Measurements from ENCODE around the gene PFDN5. TPM values are rescaled to one million over a fixed set of nuclear protein-coding genes. Genes with fewer than 3 reads are reported as not detected.

PFDN5 gene
- total RNA-seq (2014; rRNA removed) (476 and 519 TPM in 2 replicates), Bru-seq, nascent RNA (percentile 97 among the genes with signal in this experiment), BruChase-seq, experiment 1, labeled RNA remaining after a 6-hour chase (percentile 97 among the genes with signal in this experiment), BruChase-seq, experiment 2, labeled RNA remaining after a 2-hour chase (percentile 98 among the genes with signal in this experiment)
- long read RNA-seq, transcript PFDN5-203 (4 exons, 478 nt): minor isoform, 14 of 334 reads
- long read RNA-seq, transcript PFDN5-214 (6 exons, 847 nt): major isoform, 216 of 334 reads
- long read RNA-seq, partial matches to known transcripts: 0 of 334 reads
- long read RNA-seq, other reads (novel, unspliced or antisense): 89 of 334 reads

DNA sequence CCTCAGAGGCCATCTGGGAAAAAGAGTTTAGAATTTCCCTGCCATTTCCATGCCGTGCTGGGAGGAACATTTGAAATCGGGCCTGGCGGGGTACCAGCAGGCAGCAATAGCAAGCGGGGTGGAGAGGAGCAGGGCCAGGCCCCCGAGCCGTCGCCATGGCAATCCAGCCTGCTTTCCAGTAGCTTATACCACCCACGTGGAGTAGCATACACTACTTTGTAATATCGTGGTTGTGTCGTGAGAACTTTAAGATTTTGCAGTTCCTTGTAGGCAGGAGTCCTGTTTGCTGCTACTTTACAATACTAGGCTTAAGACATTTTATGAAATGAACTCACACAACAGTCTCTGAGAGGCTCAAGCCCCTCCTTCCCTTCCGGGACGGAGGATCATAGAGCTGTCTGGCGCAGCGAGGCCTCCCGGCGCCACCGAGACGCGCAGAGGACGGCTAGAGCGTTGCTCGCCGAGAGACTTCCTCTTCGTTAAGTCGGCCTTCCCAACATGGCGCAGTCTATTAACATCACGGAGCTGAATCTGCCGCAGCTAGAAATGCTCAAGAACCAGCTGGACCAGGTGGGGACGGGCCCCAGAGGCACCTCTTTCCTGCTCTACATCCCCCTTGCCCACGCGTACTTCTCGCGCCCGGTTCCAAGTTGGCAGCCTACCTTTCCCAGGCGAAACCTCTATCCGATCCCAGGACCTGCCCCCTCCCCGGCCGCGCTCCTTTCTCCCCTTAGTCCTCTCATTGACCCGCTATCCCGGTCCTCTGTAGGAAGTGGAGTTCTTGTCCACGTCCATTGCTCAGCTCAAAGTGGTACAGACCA is at the start of gene PFDN5:
Gene PFDN5 (plus strand): TSS at position 473 of the 821 bp plus-strand sequence. CDS start 26 bp downstream, at position 499.
- Histone ChIP-seq H3K27ac (ENCODE audit: low read length) (peak within 1 kb of the TSS; percentile 98), H3K4me2 (ENCODE audit: low read length) (peak within 1 kb of the TSS; percentile 90), H3F3A (ENCODE audit: low read length, unreplicated experiment) (peaks cover 9% of the 10 kb centered on the region), H3K9me3 (ENCODE audit: low read length) (no peaks in the 10 kb centered on the region), H3K4me1 (ENCODE audit: insufficient read depth, low read length) (peaks cover 44% of the 10 kb centered on the region), H3K27me3 (ENCODE audit: low read length) (no peaks in the 10 kb centered on the region), H2AFZ (ENCODE audit: low read length) (peak within 1 kb of the TSS; percentile 89), H3K9me2 (replicated peaks; ENCODE audit: low read length) (no peaks in the 10 kb centered on the region), H4K20me1 (ENCODE audit: low read length) (no peaks in the 10 kb centered on the region), H3K79me2 (ENCODE audit: low read length) (peaks cover 34% of the 10 kb centered on the region), H3K4me3 (ENCODE audit: low read length) (peak within 1 kb of the TSS; percentile 96), H3K9ac (ENCODE audit: low read length) (peak within 1 kb of the TSS; percentile 94), H3K36me3 (ENCODE audit: low read depth, low read length) (peaks cover 25% of the 10 kb centered on the region)
- TF ChIP-seq, protein P1, sequence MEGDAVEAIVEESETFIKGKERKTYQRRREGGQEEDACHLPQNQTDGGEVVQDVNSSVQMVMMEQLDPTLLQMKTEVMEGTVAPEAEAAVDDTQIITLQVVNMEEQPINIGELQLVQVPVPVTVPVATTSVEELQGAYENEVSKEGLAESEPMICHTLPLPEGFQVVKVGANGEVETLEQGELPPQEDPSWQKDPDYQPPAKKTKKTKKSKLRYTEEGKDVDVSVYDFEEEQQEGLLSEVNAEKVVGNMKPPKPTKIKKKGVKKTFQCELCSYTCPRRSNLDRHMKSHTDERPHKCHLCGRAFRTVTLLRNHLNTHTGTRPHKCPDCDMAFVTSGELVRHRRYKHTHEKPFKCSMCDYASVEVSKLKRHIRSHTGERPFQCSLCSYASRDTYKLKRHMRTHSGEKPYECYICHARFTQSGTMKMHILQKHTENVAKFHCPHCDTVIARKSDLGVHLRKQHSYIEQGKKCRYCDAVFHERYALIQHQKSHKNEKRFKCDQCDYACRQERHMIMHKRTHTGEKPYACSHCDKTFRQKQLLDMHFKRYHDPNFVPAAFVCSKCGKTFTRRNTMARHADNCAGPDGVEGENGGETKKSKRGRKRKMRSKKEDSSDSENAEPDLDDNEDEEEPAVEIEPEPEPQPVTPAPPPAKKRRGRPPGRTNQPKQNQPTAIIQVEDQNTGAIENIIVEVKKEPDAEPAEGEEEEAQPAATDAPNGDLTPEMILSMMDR (conservative IDR thresholded peaks at IDR 0.05; ENCODE audit: low read depth, low read length): no peak
- no peak for TF ChIP-seq EZH2 (IDR thresholded peaks at IDR 0.05; ENCODE audit: low read length, unreplicated experiment)
- no peak for TF ChIP-seq EZH2phosphoT487 (IDR thresholded peaks at IDR 0.05; ENCODE audit: borderline replicate concordance, low read length)
- BruUV-seq (replicated peaks): TSS peak; percentile 40
- ChIA-PET CTCF (interaction anchor here (0.6 to 1.0 kb wide), 3 partner anchors 26 to 129 kb away, joined by 3 to 6 read pairs (median 4); partner anchors contain the start of gene AAAS), POLR2A (ENCODE audit: unreplicated experiment) (interaction anchor here (0.7 to 1.3 kb wide), 2 partner anchors 26 to 237 kb away, joined by 3 to 14 read pairs; partner anchors contain the start of gene AAAS)
- ATAC-seq: peak; percentile 81
- DNase-seq: peak; percentile 88
- intact Hi-C loops (cut with micrococcal nuclease): loop anchor here (1.0 to 2.0 kb wide), 2 partner anchors 26 to 74 kb away; partner anchors contain the start of gene AAAS

DNA sequence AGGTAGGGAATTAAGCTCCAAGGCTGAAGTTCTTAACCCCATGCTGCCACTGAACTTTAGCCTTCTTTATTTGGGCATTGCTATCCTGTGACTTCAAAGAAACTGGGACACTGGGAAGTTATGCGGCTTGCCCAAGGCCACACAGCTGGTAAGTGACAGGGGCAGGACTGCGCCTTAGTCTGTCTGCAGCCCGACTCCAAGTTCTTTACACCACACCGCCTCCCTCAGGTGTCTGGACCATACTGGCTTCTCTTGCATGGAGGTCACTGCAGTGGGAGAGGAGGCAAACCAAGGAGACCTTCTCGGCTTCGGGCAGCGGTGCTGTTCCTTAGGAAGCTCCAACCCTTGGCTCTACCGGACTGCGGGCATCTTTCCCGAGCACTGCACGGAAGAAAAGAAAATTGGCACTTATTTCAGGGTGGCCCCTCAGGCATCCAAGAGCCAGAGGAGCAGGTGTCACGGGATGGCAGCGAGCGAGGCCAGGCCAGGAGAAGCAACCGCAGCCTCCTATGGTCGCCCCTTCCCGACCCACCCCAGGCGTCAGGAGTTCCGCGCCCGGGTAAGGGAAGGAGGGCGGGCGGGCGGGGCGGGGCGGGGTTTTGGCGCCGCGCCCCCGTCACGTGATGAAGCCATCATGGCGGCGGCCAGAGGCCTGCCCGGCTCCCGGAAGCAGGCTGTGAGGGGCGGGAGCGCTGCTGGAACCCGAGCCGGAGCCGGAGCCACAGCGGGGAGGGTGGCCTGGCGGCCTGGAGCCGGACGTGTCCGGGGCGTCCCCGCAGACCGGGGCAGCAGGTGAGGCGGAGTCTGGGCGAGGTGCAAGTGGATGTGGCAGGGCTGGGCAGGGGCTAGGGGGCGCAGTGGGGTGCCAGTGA is 43.6 kb upstream of the PFDN5 start:
- peaks cover 19% of the 10 kb centered on the region for H3K4me1 ChIP-seq (ENCODE audit: insufficient read depth, low read length)
- no peaks in the 10 kb centered on the region for H3F3A ChIP-seq (ENCODE audit: low read length, unreplicated experiment)
- intact Hi-C loops (cut with micrococcal nuclease): loop anchor here (2.0 kb wide), 2 partner anchors 17 to 39 kb away; partner anchors contain the start of gene ESPL1
- no peaks in the 10 kb centered on the region for H3K27me3 ChIP-seq (ENCODE audit: low read length)
- peak overlapping the region; percentile 99 for H3K4me3 ChIP-seq (ENCODE audit: low read length)
- no peaks in the 10 kb centered on the region for H3K9me2 ChIP-seq (replicated peaks; ENCODE audit: low read length)
- no peaks in the 10 kb centered on the region for H3K9me3 ChIP-seq (ENCODE audit: low read length)
- peak overlapping the region; percentile 97 for H2AFZ ChIP-seq (ENCODE audit: low read length)
- TF ChIP-seq EZH2 (IDR thresholded peaks at IDR 0.05; ENCODE audit: low read length, unreplicated experiment) (no peak), EZH2phosphoT487 (IDR thresholded peaks at IDR 0.05; ENCODE audit: borderline replicate concordance, low read length) (no peak)
- TF ChIP-seq, protein P1 (conservative IDR thresholded peaks at IDR 0.05; ENCODE audit: low read depth, low read length): peak; percentile 52
- CTCF ChIA-PET: interaction anchor here (0.5 to 1.2 kb wide), 2 partner anchors 38 to 45 kb away, joined by 4 to 10 read pairs; partner anchors contain the start of gene ITGB7
- H4K20me1 ChIP-seq (ENCODE audit: low read length): no peaks in the 10 kb centered on the region
- DNase-seq (peak; percentile 80), ATAC-seq (peak; percentile 83)
- peak overlapping the region; percentile 96 for H3K9ac ChIP-seq (ENCODE audit: low read length)
- H3K79me2 ChIP-seq (ENCODE audit: low read length): peaks cover 22% of the 10 kb centered on the region
- POLR2A ChIA-PET (ENCODE audit: unreplicated experiment): no interaction called here
- peaks cover 4% of the 10 kb centered on the region; the same call in 1 of the 2 replicates for H3K36me3 ChIP-seq (ENCODE audit: low read depth, low read length)
- peak overlapping the region; percentile 84 for H3K27ac ChIP-seq (ENCODE audit: low read length)
- TSS peak; percentile 92 for BruUV-seq (replicated peaks)
- peak overlapping the region; percentile 97 for H3K4me2 ChIP-seq (ENCODE audit: low read length)

Measured in PC-3 (cell line).